HG03064 (cell line): ENCODE data around the gene ETS1.
A peak's percentile ranks its signal among the peaks of the same experiment; 100 is the strongest.

Experiments used
- ATAC-seq: cut with Tn5 transposase; IDR thresholded peaks from one replicate; pipeline ENCODE4 v1.9.1; 2021; ENCODE audit warnings: low read depth; ENCODE audit not compliant: unreplicated experiment

The ETS1 gene

DNA sequence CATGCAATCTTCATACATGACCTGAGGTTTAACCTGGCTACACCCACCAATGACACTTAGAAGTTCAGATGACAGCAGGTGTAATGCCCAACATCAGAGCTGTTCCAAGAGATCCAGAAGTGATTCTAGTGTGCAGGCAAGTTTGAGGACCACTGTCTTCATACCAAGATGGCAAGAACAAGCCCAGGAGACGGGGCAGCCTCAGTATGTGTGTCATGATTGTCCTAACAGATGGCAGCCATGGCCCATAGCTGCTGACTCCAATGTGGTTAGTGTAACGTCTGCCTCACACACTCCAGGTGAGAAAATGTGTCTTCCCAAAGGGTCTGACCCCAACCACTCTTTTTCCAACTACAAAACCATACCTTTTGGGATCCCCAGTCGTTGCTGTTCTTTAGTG lies 97.3 kb downstream of the ETS1 start:
- ATAC-seq, result no peak

DNA sequence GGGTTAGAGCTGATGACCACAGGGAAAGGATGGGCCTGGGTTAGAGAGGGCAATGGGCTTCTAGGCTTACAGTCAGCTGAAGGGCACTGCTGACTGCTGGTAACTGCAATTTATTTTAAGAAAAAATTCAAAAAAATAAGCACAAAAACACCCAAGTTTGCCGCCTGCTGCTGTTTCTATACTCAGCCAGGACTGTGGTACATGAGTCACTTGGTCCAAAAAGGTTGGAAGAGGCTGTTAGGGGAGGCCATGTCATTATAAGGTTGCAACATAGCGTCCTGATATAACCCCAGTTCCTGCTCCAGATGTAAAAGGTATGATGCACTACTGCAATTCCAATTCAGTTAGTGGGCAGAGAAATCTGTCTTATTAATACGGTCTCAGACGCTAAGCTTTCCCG lies 98.9 kb downstream of the ETS1 start:
- ATAC-seq, result no peak

GRCh38 chr11:128487978-128488377 lies 99.4 kb downstream of the ETS1 start:
- no peak for ATAC-seq

- ATAC-seq, result no peak
These were observed 103.2 kb downstream of the ETS1 start for GRCh38 chr11:128484172-128484571.

- peak; percentile 53 for ATAC-seq
These were observed 104.1 kb downstream of the ETS1 start for GRCh38 chr11:128483211-128483788.

DNA sequence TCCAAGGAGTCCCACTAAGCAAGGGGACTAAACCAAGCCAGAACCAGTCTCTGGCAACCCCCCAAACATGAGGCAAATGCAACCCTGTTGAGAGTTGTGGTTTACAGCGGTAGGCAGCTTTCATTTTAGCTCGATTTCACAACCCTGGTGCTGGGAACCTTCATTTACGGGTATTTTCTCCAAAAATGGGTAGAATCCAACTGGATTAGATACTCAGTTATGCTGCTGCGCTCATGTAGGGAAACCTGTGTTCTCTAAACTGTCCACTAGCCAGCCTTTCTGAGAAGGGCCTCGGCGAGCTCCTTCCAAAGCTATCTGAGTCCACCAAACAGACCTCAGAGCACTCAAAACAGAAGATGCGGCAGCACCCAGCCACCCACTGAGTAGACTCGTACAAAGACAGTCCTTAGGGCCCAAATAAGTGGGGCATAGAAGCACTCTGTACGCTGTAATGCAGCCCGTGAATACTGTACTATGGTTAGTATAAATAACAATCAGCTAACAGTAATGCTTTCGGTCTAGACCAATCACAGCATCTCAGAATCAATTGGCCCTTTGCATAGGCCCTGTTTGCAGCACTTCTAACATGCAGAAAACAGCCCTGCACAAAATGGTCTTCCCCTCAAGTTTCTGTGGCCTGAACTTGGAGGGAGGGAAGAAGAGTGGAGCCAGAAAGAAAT lies 104.7 kb downstream of the ETS1 start:
- ATAC-seq, result peak; percentile 39

DNA sequence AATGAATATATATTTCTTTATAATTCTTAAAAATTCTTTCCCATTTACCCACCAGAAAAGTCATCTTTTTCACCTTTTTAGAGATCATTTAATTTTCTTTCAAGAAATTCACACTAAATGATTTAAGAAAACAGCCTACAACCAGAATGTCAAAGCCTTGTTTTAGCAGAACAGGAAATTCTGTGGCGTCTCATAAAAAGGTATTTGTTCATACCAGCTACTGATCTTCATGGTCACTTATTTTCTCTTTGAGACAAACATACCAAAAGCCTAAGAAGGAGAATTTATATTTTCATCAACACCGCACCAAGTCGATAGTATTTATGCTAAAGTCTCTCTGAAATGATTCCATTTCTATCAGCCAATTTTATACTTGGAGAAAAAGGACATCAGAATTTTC lies 105.3 kb downstream of the ETS1 start:
- no peak for ATAC-seq

DNA sequence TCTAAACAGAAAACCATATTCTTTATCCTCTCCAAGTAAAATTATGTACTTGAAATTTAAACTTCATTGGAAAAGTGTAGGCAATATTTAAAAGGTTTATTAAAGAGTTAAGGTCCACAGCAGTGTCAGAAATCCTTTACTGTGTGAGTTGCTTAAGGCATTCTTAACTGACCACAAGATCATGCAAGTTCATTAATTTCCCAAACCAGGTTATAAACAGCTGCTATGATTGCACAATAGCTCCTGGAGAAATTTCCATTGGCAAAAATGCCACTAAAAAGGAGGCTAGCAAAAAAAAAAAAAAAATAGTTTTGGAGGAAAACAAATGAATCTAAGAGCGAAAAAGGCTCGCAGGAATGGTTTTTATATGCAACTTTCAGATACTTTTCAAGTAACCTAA lies 106.2 kb downstream of the ETS1 start:
- ATAC-seq, result no peak

GRCh38 chr11:128480665-128481064 lies 106.7 kb downstream of the ETS1 start:
- no peak for ATAC-seq

GRCh38 chr11:128480066-128480465 lies 107.3 kb downstream of the ETS1 start:
- no peak for ATAC-seq

GRCh38 chr11:128479144-128479543 lies 108.2 kb downstream of the ETS1 start:
- ATAC-seq, result no peak

GRCh38 chr11:128478305-128478704 lies 109.1 kb downstream of the ETS1 start:
- no peak for ATAC-seq

GRCh38 chr11:128477811-128478210 lies 109.5 kb downstream of the ETS1 start:
- ATAC-seq, result no peak

DNA sequence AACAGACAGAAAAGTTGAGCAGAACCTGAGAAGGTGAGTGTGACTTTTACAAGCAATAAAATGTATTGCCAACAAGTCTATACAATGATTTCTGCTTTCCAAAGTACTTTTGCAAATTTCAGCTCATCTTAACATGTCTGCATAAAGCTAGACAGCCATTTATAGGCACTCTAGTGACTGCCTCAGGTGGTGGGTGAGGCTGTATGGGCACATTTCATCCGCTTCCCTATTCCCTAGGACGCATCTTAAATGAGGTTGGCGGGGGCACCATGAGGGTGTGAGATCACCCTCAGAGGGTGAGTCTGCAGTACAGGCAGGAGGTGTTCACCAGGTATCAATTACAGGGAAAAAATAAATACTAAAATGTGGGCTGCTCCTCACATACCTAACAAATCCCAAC lies 110.1 kb downstream of the ETS1 start:
- ATAC-seq, result no peak

DNA sequence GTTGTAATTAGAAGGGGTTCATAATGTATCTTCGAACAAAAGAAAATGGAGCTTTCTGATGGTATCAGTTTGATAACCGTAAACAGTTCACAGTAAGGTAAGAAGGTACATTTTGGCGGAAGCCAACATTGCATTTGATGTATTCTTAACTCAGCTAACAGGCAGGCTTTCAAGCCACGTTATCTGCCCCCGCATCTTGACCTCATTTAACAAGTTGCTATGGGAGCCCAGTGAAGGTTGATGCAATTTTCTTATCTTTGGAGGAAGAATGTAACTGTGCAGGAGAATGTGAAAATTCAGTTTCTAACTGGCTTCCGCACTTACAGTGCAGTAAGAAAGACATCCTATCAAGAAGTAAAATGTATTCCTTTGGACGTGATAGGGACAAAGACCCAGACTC lies 110.6 kb downstream of the ETS1 start:
- ATAC-seq, result no peak

DNA sequence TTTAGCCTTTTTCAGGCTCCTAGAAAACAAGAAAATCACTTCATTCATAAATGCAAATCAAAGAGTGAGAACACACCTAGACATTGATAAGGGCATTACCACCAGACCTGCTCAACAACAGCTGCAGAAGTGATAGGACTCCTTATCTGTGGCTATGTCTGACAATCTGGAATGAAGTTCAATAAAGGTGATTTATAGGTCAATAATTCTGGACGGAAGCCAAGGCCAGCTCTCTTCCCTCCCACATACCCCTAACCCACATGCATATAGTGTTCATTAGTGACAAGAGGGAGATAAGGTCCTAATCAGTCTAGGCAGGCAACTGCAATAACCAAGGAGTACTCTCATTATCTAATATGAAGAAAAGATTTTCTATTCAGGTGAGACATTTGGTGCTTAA lies 111.3 kb downstream of the ETS1 start:
- ATAC-seq, result no peak

GRCh38 chr11:128474036-128474874 lies 113.1 kb downstream of the ETS1 start:
- ATAC-seq, result no peak

GRCh38 chr11:128473636-128474035 lies 113.7 kb downstream of the ETS1 start:
- ATAC-seq, result no peak

DNA sequence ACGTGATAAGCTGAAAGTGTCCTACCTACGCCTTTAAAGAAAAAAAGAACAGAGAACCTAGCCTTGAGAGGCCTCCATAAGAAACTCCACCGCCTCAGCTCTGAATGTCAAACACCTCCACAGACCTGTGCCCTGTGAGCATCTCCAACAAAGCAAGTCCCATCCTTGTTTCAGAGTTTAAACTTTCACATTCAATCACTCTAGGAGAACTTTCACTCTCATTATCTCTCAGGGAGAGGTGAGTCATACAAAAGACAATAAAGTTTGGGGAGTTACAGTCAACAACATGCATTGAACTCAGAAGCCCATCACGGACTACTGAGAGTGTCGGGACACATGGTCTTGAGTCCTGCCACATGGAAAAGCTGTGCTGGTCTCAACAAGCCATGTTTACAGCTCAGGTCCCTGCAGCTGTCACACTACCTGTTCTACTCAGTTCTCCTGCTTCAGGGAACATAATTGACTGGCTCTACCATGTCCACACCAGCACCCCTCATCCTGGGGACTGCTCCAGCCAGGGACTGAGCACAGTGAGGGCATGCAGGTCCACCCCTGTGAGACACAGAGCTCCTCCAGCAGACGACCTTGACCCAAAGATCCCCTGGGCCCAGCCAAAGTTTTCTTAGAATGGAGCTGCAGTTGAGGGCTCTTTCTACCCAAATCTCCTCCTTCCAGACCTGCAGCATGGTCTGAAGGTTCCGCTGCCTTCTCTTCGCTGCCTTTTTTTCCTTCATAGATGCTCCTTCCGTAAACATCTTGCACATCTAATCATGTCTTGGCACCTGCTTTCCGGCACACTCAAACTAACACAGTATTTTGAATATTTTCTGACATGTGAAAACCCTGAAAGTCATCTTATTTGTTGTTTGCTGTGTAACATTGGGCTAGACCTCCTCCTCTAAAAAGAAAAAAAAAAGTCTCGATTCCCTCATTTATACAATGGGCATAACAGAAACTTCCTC lies 114.9 kb downstream of the ETS1 start:
- peak; percentile 41 for ATAC-seq

DNA sequence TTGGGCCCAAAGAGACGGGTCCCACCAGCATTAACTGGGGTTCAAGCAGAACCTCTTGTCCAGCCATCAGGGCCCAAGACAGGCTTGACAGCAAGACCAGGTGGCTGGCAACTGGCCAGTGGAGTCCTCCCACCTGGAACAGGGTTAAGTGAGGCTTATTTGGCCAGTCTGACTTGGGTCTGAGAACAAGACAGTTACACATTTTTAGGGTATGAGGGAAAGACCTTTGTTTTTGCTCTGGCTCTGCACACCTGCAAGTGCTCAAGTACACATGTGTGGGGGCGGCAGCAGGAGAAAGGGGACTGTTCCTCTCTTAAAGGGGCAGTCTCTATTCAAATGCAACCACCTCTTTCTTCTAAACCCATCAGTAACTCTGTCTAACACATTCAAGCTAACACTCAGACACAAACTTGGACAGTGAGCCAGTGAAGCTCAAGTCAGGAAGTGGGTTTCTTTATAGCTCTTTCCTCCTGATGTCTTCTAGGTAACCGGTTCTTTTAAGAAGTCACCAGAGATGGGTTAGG lies 116.2 kb downstream of the ETS1 start:
- peak; percentile 40 for ATAC-seq
